Liver (tissue), 9 donors: ENCODE data around the gene TCF25. TPM values are rescaled to one million over a fixed set of nuclear protein-coding genes. Genes with fewer than 3 reads are reported as not detected.

Source experiments
- DNase-seq: peaks from one replicate; pipeline ENCODE4 v3.0.0-alpha.2; 2017; ENCODE audit warnings: low spot score
- H3K27ac ChIP-seq, 2 donors: one replicate each; pipeline ENCODE4 v1.7.0; 2013; ENCODE audit warnings: inconsistent platforms in 2 of 2, low read length in 2 of 2, control low read depth in 1 of 2, low read depth in 1 of 2, mild to moderate bottlenecking in 1 of 2
- H3K27me3 ChIP-seq, 4 donors: one replicate each; pipeline versions ENCODE4 v1.6.1 to v1.7.0; 2013; ENCODE audit warnings: low read length in 3 of 4, inconsistent platforms in 1 of 4, mild to moderate bottlenecking in 1 of 4, moderate library complexity in 1 of 4; ENCODE audit not compliant: control insufficient read depth in 4 of 4, insufficient read depth in 4 of 4
- H3K36me3 ChIP-seq, 4 donors: one replicate each; pipeline versions ENCODE4 v1.6.1 to v1.7.0; 2013; ENCODE audit warnings: low read length in 3 of 4, mild to moderate bottlenecking in 3 of 4, low read depth in 1 of 4, moderate library complexity in 1 of 4; ENCODE audit not compliant: control insufficient read depth in 4 of 4, insufficient read depth in 3 of 4
- H3K4me1 ChIP-seq, 4 donors: one replicate each; pipeline versions ENCODE4 v1.6.1 to v1.7.0; 2013; ENCODE audit warnings: low read length in 3 of 4, mild to moderate bottlenecking in 3 of 4, moderate library complexity in 1 of 4; ENCODE audit not compliant: control insufficient read depth in 4 of 4, insufficient read depth in 4 of 4
- H3K4me3 ChIP-seq, 3 donors: one replicate each; pipeline versions ENCODE4 v1.6.1 to v1.7.0; 2013; ENCODE audit warnings: low read length in 3 of 3, control low read depth in 1 of 3, low read depth in 1 of 3, mild to moderate bottlenecking in 1 of 3
- H3K9ac ChIP-seq, 2 donors: one replicate each; pipeline ENCODE4 v1.7.0; 2013; ENCODE audit warnings: low read length in 2 of 2, mild to moderate bottlenecking in 2 of 2, moderate library complexity in 2 of 2, control low read depth in 1 of 2, low read depth in 1 of 2
- H3K9me3 ChIP-seq, 4 donors: one replicate each; pipeline versions ENCODE4 v1.6.1 to v1.7.0; 2013; ENCODE audit warnings: low read length in 3 of 4; ENCODE audit not compliant: control insufficient read depth in 4 of 4
- ATF3 ChIP-seq: IDR thresholded peaks from 2 replicates; pipeline ENCODE4 v1.6.1; 2016; ENCODE audit warnings: antibody characterized with exemption
- EGR1 ChIP-seq, 2 donors: IDR thresholded peaks; 2 replicates each; pipeline ENCODE4 v1.6.1; 2016 to 2018; ENCODE audit warnings: antibody characterized with exemption in 2 of 2, low read depth in 2 of 2
- FOXA1 ChIP-seq: IDR thresholded peaks from 2 replicates; pipeline ENCODE4 v1.6.1; 2016; ENCODE audit warnings: antibody characterized with exemption
- HNF4A ChIP-seq, 2 donors: conservative IDR thresholded peaks; 2 replicates each; pipeline ENCODE4 v1.6.1; 2016; ENCODE audit warnings: antibody characterized with exemption in 2 of 2, mild to moderate bottlenecking in 2 of 2
- HNF4G ChIP-seq: IDR thresholded peaks from 2 replicates; pipeline ENCODE4 v1.6.1; 2016; ENCODE audit warnings: antibody characterized with exemption
- JUND ChIP-seq, 2 donors: IDR thresholded peaks; 2 replicates each; pipeline ENCODE4 v1.6.1; 2016; ENCODE audit warnings: antibody characterized with exemption in 2 of 2
- NR2F2 ChIP-seq: IDR thresholded peaks from 2 replicates; pipeline ENCODE4 v1.6.1; 2016; ENCODE audit warnings: antibody characterized with exemption
- RAD21 ChIP-seq, 2 donors: IDR thresholded peaks; 2 replicates each; pipeline ENCODE4 v1.6.1; 2016; ENCODE audit warnings: antibody characterized with exemption in 2 of 2, mild to moderate bottlenecking in 2 of 2
- REST ChIP-seq: IDR thresholded peaks from 2 replicates; pipeline ENCODE4 v1.6.1; 2016; ENCODE audit warnings: antibody characterized with exemption, mild to moderate bottlenecking
- RXRA ChIP-seq, 2 donors: IDR thresholded peaks; 2 replicates each; pipeline ENCODE4 v1.6.1; 2017 to 2018; ENCODE audit warnings: antibody characterized with exemption in 2 of 2, mild to moderate bottlenecking in 1 of 2
- SP1 ChIP-seq: IDR thresholded peaks from 2 replicates; pipeline ENCODE4 v1.6.1; 2018; ENCODE audit warnings: antibody characterized with exemption, mild to moderate bottlenecking
- TAF1 ChIP-seq: conservative IDR thresholded peaks from 2 replicates; pipeline ENCODE4 v1.6.1; 2016; ENCODE audit warnings: antibody characterized with exemption, mild to moderate bottlenecking
- YY1 ChIP-seq: IDR thresholded peaks from 2 replicates; pipeline ENCODE4 v1.6.1; 2016; ENCODE audit warnings: antibody characterized with exemption, mild to moderate bottlenecking
- ZBTB33 ChIP-seq: IDR thresholded peaks from 2 replicates; pipeline ENCODE4 v1.6.1; 2016; ENCODE audit warnings: antibody characterized with exemption
- WGBS: extraction: QIAGEN DNeasy Blood & Tissue Kit; methylation state at CpG from one replicate; pipeline ENCODE4 v1.1.7; 2013; 5-methylcytosine and 5-hydroxymethylcytosine counted together
- polyA plus RNA-seq, 2 donors: library from polyadenylated mRNA; stranded (reverse) in 1 of 2; unstranded in 1 of 2; fragments of 200-250 nt in 1 of 2; fragments of >200 nt in 1 of 2; fragmentation: Nextera tagmentation in 1 of 2; extraction: Ambion mirVana in 1 of 2; gene quantifications; one replicate each; pipeline versions ENCODE4 v1.2.1 to v1.2.3, GENCODE V29; 2013 to 2015
- total RNA-seq, 2 donors: library from RNA; depleted of rRNA; stranded (reverse); fragments of >200 nt; gene quantifications; one replicate each; pipeline ENCODE4 v1.2.3, GENCODE V29; 2014
- TF ChIP-seq, protein P1 (sequence below): fragments of 150-350 bp; IDR thresholded peaks from 2 replicates; pipeline ENCODE4 v1.5.1; 2017; ENCODE audit warnings: improper control_type of control experiment, low read depth, low read length; ENCODE audit not compliant: missing input control
- TF ChIP-seq, protein P2 (sequence below): IDR thresholded peaks from 2 replicates; pipeline ENCODE4 v1.6.1; 2016; ENCODE audit warnings: antibody characterized with exemption
- donor health status: healthy.
- donor health status: healthy.
- donor health status: healthy.
- donor health status: healthy.
- donor health status: healthy.

Gene TCF25
- total and polyA plus RNA-seq, 4 donors: 59.6 to 98.8 (median 76.8) TPM

DNA sequence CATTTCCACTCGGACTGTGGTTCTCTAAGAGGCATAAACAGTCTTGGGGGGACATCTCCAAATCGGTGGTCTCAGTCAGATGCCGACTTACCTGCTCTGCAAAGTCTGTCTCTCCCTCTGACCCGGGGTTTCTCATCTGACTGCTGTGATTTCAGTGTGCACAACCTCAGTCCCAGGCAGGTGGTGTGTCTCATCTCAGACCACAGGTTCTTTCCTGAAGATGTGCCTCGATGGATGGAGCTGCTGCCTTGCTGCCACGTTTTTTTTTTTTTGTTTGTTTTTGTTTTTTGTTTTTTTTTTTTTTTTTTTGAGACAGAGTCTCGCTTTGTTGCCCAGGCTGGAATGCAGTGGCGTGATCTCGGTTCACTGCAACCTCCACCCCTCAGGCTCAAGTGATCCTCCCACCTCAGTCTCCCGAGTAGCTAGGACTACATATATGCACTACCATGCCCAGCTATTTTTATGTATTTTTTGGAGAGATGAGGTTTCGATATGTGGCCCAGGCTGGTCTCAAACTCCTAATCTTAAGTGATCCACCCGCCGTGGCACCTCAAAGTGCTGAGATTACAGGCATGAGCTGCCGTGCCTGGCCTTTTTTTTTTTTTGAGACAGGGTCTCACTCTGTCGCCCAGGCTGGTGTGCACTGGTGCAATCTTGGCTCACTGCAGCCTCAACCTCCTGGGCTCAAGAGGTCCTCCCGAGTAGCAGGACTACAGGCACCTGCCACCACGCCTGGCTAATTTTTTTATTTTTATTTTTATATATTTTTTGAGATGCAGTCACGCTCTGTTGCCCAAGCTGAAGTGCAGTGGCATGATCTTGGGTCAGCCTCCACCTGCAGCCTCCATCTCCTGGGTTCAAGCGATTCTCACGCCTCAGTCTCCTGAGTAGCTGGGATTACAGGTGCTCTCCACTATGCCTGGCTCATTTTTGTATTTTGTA is 29.7 kb upstream of the TCF25 start (continued):
- TF ChIP-seq, protein P1, sequence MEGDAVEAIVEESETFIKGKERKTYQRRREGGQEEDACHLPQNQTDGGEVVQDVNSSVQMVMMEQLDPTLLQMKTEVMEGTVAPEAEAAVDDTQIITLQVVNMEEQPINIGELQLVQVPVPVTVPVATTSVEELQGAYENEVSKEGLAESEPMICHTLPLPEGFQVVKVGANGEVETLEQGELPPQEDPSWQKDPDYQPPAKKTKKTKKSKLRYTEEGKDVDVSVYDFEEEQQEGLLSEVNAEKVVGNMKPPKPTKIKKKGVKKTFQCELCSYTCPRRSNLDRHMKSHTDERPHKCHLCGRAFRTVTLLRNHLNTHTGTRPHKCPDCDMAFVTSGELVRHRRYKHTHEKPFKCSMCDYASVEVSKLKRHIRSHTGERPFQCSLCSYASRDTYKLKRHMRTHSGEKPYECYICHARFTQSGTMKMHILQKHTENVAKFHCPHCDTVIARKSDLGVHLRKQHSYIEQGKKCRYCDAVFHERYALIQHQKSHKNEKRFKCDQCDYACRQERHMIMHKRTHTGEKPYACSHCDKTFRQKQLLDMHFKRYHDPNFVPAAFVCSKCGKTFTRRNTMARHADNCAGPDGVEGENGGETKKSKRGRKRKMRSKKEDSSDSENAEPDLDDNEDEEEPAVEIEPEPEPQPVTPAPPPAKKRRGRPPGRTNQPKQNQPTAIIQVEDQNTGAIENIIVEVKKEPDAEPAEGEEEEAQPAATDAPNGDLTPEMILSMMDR: no peak
- TF ChIP-seq RAD21 (IDR thresholded peaks at IDR 0.05): no peak
- no peak for TF ChIP-seq RXRA (IDR thresholded peaks at IDR 0.05)
- TF ChIP-seq JUND (IDR thresholded peaks at IDR 0.05): no peak

DNA sequence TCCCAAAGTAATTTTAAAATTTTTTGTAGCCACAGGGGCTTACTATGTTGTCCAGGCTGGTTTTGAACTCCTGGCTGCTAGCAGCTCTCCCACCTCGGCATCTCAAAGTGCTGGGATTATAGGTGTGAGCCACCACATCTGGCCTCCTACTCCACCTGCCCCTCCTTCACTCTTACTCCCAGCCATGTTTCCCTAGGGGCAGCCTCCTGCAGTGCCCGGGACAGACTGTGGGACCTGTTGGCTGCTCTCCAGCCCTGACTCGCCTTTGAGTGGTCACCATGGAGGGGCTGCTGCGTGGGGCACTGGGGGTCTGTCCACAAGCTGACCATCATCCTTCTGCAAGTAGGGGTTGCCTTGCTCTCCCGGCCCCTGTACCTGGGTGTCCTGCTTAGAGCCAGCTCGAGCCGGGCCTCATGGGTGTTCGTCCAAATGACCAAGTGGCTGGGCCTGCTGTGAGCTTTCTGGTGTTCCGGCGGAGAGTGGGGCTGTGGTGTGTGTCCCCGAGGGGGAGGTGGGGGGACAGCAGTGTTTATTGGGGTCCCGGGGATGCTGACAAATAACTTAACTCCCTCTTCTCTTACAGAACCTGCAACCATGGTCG is 28.6 kb upstream of the TCF25 start:
- Histone ChIP-seq H3K4me3 (no peak overlapping the region), H3K36me3 (no peaks in the 10 kb centered on the region), H3K4me1 (no peaks in the 10 kb centered on the region), H3K9me3 (no peaks in the 10 kb centered on the region), H3K27me3 (no peaks in the 10 kb centered on the region), H3K27ac (no peak overlapping the region), H3K9ac (no peak overlapping the region)
- peak; percentile 32 for DNase-seq
- TF ChIP-seq, protein P2, sequence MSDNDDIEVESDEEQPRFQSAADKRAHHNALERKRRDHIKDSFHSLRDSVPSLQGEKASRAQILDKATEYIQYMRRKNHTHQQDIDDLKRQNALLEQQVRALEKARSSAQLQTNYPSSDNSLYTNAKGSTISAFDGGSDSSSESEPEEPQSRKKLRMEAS: no peak
- TF ChIP-seq RAD21 (IDR thresholded peaks at IDR 0.05) (no peak), TAF1 (no peak), NR2F2 (no peak), ZBTB33 (no peak), ATF3 (no peak), SP1 (no peak), HNF4G (no peak), YY1 (no peak), HNF4A (conservative IDR thresholded peaks at IDR 0.05) (no peak), FOXA1 (no peak)
- WGBS: 91% methylated on average over 13 of the region's 13 CpGs

DNA sequence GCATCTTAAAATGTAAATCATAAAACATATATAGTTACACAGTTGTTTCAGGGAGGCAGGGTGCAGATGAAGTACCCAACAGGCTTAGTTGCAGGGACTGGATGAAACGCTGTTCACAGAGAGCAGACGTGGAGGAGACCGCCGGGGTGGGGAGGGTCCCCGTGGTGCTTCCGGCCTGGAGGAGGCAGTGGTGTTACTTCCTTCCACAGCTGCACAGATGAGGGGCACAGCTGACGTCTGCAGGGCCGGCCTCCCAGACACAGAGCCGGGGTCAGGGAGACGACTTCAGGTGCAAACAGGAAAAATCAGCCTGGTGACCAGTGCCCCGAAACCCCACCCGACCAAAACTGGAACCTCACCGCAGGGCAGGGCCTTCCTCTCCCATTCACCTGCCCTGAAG is 28.0 kb upstream of the TCF25 start:
- Histone ChIP-seq H3K4me1 (no peaks in the 10 kb centered on the region), H3K9me3 (no peaks in the 10 kb centered on the region), H3K36me3 (peaks cover 0 to 2% (median 0%) of the 10 kb centered on the region in 4 donors), H3K4me3 (no peak overlapping the region), H3K27ac (no peak overlapping the region), H3K27me3 (no peaks in the 10 kb centered on the region), H3K9ac (no peak overlapping the region)
- no peak for DNase-seq
- TF ChIP-seq EGR1 (IDR thresholded peaks at IDR 0.05; ENCODE audit: low read depth in 2 of 2) (no peak), TAF1 (no peak), REST (no peak), HNF4G (no peak)
- WGBS: 72% methylated on average over 13 of the region's 13 CpGs
